ENCODE data around the gene CIAO3. TPM values are rescaled to one million over a fixed set of nuclear protein-coding genes. Genes with fewer than 3 reads are reported as not detected.

Gene CIAO3
- total RNA-seq, 1 experiment from 2014 or later = 32.8 TPM

DNA sequence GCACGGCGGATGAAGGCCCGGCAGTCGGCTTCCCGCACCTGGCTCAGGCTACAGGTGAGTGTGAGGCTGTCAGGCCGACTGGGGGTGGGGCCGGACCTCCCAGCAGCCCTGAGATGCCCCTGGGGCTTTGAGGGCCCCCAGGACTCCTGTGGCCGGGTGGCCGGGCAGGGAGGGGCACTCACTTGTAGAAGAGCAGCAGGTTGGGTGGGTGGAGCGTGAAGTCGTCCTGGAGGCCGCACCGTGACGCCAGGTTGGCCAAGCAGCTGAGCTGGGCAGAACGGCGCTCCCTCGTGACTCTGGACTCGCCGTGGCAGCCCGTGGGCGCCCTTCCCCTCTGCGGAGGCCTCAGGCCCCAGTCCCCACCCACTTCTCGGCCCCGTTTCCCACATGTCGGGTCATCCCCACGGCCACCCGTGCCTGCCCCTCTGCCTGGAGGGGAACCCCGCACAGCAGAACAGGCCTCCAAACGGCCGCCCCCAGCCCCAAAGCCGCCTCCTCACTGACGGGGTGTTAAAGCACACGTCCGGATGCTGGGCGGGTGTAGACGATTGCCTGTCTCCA lies 34.5 kb upstream of the CIAO3 start:
- no TSS peak for BruUV-seq (replicated peaks)
- H3K27ac ChIP-seq (ENCODE audit: low read depth, low read length) = no peak overlapping the region; the same call in 1 of the 2 replicates
- peaks cover 36 to 55% of the 10 kb centered on the region in 2 experiments for H3K4me1 ChIP-seq (ENCODE audit: control insufficient read depth in 1 of 2, insufficient read depth in 2 of 2, low read length in 2 of 2)
- no peaks in the 10 kb centered on the region for H3K9me3 ChIP-seq (ENCODE audit: control insufficient read depth in 1 of 2, insufficient read depth in 1 of 2, low read depth in 1 of 2, low read length in 2 of 2)
- intact Hi-C loops (cut with micrococcal nuclease) = no loop called here
- CTCF ChIA-PET = no interaction called here
- no peak overlapping the region for H3K4me3 ChIP-seq (replicated peaks in 1 of 2; ENCODE audit: low read depth in 1 of 2, low read length in 2 of 2)
- RAD21 ChIA-PET (ENCODE audit: low non-redundant PET in 1 of 2, low total read pairs in 2 of 2, uncharacterized antibody in 2 of 2, unreplicated experiment in 2 of 2) = no interaction called here
- H3K4me2 ChIP-seq (ENCODE audit: low read length) = no peak overlapping the region
- DNase-seq (ENCODE audit: low read depth, low spot score) (no peak), ATAC-seq (no peak)
- TF ChIP-seq EZH2 (IDR thresholded peaks at IDR 0.05) (no peak), FOSL1 (IDR thresholded peaks at IDR 0.05; ENCODE audit: low read depth) (no peak), YY1 (IDR thresholded peaks at IDR 0.05; ENCODE audit: extremely low read depth, insufficient replicate concordance, low read depth, low read length) (no peak)
- H2AFZ ChIP-seq (ENCODE audit: low read depth, low read length, poor library complexity, severe bottlenecking) = no peak overlapping the region
- H3K9me2 ChIP-seq (ENCODE audit: insufficient read depth) = no peaks in the 10 kb centered on the region
- POLR2A ChIA-PET = no interaction called here
- H3K9ac ChIP-seq (ENCODE audit: low read length) = no peak overlapping the region
- no peaks in the 10 kb centered on the region for H3K36me3 ChIP-seq (ENCODE audit: control insufficient read depth in 1 of 2, insufficient read depth in 2 of 2, low read length in 2 of 2)
- H4K20me1 ChIP-seq (ENCODE audit: insufficient read depth) = no peaks in the 10 kb centered on the region
- H3K79me2 ChIP-seq (ENCODE audit: insufficient read depth, low read length) = no peaks in the 10 kb centered on the region
- H3K27me3 ChIP-seq (ENCODE audit: insufficient read depth, low read length) = no peaks in the 10 kb centered on the region

DNA sequence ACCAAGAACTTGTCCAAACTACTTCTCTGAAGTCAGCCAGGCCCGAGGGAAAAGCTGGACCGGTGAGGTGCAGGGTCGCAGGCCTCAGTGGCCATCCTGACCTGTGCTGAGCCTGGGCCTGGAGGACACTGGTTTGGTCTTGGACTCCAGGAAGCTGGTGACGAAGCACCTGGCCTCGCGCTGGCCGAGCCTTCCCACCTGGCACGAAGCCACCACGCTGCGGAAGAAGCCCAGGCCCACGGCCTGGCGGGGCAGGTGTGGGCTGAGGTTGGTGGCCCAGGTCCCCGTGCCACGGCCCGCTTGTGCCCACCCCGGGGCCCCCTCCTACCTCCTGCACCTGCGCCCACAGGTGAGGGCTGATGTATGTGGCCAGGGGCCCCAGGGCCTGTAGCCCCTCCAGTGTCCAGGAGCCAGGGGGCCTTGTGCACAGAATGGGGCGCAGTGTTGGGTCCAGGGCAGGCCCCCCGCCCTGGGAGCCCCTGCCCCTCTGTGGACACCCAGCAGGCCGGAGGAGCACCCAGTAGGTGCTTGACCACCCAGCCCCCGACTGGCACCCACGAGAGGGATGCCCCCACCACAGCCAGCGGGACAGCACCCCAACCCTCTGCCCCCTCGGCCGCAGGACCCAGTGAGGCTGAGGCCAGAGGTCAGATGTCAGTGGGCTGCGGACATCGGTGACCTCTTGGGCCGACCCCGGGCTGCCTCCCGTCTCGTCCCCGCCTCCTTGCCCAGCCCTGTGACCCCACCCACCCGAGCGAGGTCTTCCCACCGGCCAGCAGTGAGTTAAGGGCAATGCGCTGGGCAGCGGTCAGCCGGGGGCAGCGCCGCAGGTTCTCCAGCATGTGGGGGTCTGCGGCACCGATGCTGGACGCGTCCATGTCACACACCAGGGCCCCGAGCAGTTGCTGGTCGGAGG lies 33.5 kb upstream of the CIAO3 start:
- CTCF ChIA-PET = no interaction called here
- Histone ChIP-seq H2AFZ (ENCODE audit: low read depth, low read length, poor library complexity, severe bottlenecking) (no peak overlapping the region), H3K36me3 (ENCODE audit: control insufficient read depth in 1 of 2, insufficient read depth in 2 of 2, low read length in 2 of 2) (no peaks in the 10 kb centered on the region), H4K20me1 (ENCODE audit: insufficient read depth) (no peaks in the 10 kb centered on the region), H3K9ac (ENCODE audit: low read length) (peak overlapping the region; percentile 53), H3K4me1 (ENCODE audit: control insufficient read depth in 1 of 2, insufficient read depth in 2 of 2, low read length in 2 of 2) (peaks cover 36 to 55% of the 10 kb centered on the region in 2 experiments), H3K4me2 (ENCODE audit: low read length) (peak overlapping the region; percentile 74), H3K27ac (ENCODE audit: low read depth, low read length) (peak overlapping the region; percentile 53), H3K9me3 (ENCODE audit: control insufficient read depth in 1 of 2, insufficient read depth in 1 of 2, low read depth in 1 of 2, low read length in 2 of 2) (no peaks in the 10 kb centered on the region), H3K4me3 (replicated peaks in 1 of 2; ENCODE audit: low read depth in 1 of 2, low read length in 2 of 2) (peak overlapping the region in 1 of 2 experiments; percentile 28; a peak in 1 of 4 replicates), H3K27me3 (ENCODE audit: insufficient read depth, low read length) (no peaks in the 10 kb centered on the region), H3K9me2 (ENCODE audit: insufficient read depth) (no peaks in the 10 kb centered on the region), H3K79me2 (ENCODE audit: insufficient read depth, low read length) (no peaks in the 10 kb centered on the region)
- POLR2A ChIA-PET = interaction anchor here (1.4 kb wide), 1 partner anchor 14 kb away, joined by 3 read pairs; the partner anchor contains the start of genes CHTF18 and RPUSD1
- no TSS peak for BruUV-seq (replicated peaks)
- ATAC-seq (peak; percentile 27), DNase-seq (ENCODE audit: low read depth, low spot score) (no peak)
- TF ChIP-seq, protein P1, sequence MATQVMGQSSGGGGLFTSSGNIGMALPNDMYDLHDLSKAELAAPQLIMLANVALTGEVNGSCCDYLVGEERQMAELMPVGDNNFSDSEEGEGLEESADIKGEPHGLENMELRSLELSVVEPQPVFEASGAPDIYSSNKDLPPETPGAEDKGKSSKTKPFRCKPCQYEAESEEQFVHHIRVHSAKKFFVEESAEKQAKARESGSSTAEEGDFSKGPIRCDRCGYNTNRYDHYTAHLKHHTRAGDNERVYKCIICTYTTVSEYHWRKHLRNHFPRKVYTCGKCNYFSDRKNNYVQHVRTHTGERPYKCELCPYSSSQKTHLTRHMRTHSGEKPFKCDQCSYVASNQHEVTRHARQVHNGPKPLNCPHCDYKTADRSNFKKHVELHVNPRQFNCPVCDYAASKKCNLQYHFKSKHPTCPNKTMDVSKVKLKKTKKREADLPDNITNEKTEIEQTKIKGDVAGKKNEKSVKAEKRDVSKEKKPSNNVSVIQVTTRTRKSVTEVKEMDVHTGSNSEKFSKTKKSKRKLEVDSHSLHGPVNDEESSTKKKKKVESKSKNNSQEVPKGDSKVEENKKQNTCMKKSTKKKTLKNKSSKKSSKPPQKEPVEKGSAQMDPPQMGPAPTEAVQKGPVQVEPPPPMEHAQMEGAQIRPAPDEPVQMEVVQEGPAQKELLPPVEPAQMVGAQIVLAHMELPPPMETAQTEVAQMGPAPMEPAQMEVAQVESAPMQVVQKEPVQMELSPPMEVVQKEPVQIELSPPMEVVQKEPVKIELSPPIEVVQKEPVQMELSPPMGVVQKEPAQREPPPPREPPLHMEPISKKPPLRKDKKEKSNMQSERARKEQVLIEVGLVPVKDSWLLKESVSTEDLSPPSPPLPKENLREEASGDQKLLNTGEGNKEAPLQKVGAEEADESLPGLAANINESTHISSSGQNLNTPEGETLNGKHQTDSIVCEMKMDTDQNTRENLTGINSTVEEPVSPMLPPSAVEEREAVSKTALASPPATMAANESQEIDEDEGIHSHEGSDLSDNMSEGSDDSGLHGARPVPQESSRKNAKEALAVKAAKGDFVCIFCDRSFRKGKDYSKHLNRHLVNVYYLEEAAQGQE (IDR thresholded peaks at IDR 0.05; ENCODE audit: low read depth) = no peak
- TF ChIP-seq TCF7L2 (IDR thresholded peaks at IDR 0.05; ENCODE audit: borderline replicate concordance, extremely low read depth, insufficient read depth, insufficient read length) (no peak), POLR2AphosphoS5 (IDR thresholded peaks at IDR 0.05; ENCODE audit: low read depth, low read length) (0 out of 2 replicates have a peak, but pooled peaks have one; percentile 9)
- TF ChIP-seq, protein P2, sequence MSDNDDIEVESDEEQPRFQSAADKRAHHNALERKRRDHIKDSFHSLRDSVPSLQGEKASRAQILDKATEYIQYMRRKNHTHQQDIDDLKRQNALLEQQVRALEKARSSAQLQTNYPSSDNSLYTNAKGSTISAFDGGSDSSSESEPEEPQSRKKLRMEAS (IDR thresholded peaks at IDR 0.05) = peak; percentile 53; the same call in 1 of the 2 replicates
- RAD21 ChIA-PET (ENCODE audit: low non-redundant PET in 1 of 2, low total read pairs in 2 of 2, uncharacterized antibody in 2 of 2, unreplicated experiment in 2 of 2) = no interaction called here
- intact Hi-C loops (cut with micrococcal nuclease) = no loop called here
